Measurements from ENCODE around the gene PRDM11.

GRCh38 chr11:45274206-45274605 is 127.8 kb downstream of the PRDM11 start:
- TF ChIP-seq CTCF (IDR thresholded peaks at IDR 0.05 in 8 of 11, conservative IDR thresholded peaks at IDR 0.05 in 3 of 11) (no peak), POLR2A (IDR thresholded peaks at IDR 0.05) (no peak)

Data from spleen (tissue), 7 donors.